ENCODE measurements around the gene CRYBA4.

Gene CRYBA4

GRCh38 chr22:26631282-26631681 is 9.5 kb downstream of the CRYBA4 start:
- no peak for DNase-seq

DNA sequence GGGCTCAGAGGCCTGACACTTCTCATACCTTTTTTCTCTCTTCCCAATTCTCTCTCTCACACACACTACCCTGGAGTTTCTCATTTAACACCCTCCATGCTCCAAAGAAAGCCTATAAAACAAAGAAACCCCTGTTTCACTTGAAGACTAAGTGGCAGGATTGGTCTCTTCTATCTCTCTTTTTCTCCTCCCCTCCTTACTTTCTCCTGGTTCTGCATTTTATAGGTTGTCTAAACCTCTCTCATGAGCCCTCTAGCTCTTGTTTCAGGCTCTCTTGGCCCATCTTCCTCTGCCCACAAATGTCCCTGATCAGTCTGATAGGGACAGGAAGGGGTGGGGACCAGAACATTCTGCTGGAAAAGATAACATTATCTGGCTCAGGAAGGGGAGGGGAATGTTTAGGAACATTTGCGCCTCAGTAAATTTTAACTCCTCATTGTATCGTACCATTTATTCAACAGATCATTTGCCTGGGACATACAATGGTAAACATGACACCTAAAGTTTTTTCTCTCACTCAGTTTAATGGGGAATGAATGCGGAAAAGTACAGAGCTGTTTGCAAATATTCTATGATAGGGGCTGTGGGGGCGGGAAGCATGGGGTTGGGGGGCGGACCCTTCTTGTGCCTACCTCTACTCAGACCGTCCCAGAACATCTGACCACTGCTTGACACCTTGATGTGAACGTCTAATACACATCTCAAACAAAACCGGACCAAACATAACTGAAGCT is 10.8 kb downstream of the CRYBA4 start:
- peak; percentile 62 for DNase-seq

- no peak for DNase-seq
Observed at GRCh38 chr22:26634189-26634588, 12.4 kb downstream of the CRYBA4 start.

- no peak for DNase-seq
Observed at GRCh38 chr22:26635117-26635516, 13.4 kb downstream of the CRYBA4 start.

GRCh38 chr22:26636296-26636695 is 14.5 kb downstream of the CRYBA4 start:
- no peak for DNase-seq

- DNase-seq, result peak; percentile 14
Observed at GRCh38 chr22:26642465-26643417, 21.0 kb downstream of the CRYBA4 start.

DNA sequence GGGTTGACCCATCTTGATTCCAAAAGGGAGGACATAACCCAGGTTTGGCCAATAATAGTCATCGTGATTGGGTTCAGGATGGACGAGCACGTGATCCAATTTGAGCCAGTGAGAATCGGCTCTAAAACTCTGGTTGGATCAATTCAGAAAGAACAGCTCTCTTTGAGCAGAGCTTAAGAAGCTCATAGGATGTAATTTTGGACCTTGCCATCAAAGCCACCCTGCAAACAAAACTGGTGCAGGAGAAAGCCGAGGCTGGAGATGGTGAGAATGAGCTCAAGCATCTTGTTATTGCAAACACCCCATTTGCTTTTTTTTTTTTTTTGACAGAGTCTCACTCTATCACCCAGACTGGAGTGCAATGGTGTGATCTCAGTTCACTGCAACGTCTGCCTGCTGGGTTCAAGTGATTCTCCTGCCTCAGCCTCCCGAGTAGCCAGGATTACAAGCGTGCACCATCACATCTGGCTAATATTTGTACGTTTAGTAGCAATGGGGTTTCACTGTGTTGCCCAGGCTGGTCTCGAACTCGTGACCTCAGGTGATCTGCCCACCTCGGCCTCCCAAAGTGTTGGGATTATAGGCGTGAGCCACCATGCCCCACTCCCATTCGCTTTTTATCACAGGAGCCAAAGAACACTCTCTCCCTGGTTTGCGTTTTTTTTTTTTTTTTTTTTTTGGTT is 21.8 kb downstream of the CRYBA4 start:
- no peak for DNase-seq

DNA sequence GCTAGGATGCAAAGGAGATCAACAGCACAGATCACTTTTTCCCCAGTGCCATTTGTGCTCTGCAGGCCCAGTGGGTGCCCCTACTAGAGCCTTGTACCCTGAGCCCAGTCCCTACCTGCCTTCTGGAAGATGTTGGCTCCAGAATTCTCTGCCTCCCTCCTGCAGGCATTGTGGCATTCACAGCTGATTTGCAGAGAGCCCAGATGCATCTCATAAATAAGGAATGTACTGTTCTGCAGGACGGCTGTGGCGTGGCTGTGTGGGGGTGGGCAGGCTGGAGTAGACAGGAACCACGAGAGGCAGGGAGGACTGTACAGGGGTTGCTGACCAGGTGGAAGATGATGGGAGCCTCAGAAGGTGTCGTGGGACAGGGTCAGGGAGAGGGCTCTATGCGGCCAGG is 24.4 kb downstream of the CRYBA4 start:
- DNase-seq, result no peak

DNA sequence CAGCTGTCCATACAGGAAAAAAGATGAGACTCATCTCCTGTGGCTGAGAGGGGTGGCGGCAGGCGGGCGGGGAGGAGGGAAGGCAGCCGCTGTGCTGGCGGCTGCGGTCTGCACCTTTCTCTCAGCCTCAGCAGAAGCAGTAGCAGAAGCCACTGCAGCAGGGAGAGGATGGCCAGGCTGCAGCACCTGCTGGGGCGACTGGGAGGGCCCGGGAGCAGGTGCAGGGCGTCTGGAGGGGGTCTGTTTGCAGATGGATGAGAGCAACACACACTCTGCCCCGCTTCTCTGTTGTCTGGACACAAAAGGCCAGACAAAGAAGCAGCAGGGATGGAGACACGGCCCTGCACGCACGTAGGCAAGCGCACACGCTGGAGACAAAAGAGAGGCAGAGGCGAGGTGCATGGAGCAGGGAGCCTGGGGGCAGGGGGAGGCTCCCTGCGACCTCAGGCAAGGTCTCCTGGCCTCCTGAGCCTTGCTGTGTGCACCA is 26.3 kb downstream of the CRYBA4 start:
- no peak for DNase-seq

DNA sequence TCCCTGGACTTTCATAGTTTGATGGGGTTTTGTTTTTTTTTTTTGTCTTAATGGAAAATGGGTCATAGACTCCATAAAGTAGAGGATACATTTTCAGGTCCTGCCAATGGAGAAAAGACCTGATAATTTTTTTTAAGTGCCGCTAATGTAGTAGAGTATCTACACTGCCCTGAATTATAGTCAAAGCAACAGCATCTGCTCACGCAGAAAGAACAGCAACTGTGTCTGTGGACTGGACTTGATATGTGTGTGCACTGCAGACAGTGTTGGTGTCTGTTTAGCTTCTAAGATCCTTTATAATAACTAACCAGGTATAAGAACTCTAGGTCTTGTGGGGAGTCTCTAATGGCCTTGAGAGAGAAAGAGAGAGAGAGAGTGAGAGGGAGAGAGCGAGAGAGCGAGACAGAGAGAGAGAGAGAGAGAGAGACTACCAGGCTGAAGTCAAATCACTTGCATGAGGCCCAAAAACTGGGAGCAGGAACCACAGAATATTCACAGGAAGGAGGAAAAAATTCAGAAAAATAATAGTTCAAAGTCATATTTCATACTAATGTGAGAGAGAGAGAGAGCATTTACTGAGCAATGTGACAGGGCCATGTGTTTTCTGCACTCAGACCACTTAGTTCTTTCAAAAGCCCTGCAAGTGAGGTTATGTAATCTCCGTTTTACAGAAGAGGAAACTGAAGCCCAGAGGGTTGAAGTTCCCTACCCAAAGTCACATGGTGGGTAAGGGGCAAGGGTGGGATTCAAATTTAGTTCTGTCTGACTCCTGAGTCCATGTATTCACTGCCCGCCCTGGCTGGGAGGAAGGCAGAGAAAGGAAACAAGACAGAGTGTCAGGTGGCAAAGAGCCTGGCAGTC is 27.0 kb downstream of the CRYBA4 start:
- DNase-seq, result peak; percentile 93

GRCh38 chr22:26650722-26651421 is 29.1 kb downstream of the CRYBA4 start:
- DNase-seq, result no peak

- DNase-seq, result no peak
Observed at GRCh38 chr22:26651815-26652214, 30.1 kb downstream of the CRYBA4 start.

DNA sequence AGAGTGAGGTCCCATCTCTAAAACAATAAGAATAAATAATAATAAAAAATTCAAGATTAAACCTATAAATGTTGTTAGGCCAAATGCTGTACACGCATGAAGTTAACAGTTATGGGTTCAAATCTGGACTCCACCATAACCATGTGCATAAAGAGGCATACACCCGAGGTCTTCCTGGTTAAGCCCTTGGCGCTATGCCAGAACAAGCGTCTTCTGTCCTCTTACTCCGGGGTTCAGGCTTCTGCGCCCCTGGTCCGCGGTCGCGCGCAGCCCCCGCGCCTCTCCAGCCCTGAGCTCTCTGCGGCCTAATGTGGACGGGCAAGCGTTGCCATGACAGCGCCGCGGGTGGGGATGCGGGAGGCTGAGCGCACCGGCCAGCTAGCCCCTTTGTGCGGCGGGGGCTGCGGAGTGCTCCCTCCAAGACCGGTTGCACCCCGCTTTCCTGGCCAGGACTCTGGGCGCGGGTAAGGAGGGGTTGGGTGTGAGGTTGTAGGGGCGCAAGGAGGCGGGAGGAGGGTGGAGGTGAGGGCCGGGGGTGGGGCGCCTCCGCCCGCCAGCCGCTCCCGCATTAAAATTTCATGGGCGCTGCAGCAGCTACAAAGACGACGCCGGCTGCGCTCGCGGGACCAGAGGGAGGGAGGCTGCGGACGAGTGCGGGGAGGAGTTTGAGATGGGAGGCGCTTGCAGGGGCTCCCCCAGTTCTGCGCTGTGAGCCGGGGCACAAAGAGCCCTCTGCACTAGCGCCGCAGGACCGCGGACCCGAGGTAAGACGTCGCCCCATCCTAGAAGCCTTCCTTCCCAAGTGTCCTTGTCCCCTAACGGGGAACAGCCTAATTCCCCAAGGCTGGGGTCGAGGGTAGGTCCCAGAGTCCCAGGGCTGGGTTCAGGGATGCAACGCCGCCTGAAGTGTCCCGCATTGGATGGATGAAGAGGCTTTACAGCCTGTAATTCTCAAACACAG is 35.4 kb downstream of the CRYBA4 start, which contains the start of gene MIAT:
Gene MIAT (plus strand): TSS at position 698 of the 961 bp plus-strand sequence.
- DNase-seq, result no peak

GRCh38 chr22:26658161-26658560 is 36.4 kb downstream of the CRYBA4 start:
- DNase-seq, result no peak

- DNase-seq, result peak; percentile 49
Observed at GRCh38 chr22:26658671-26659478, 37.1 kb downstream of the CRYBA4 start.

DNA sequence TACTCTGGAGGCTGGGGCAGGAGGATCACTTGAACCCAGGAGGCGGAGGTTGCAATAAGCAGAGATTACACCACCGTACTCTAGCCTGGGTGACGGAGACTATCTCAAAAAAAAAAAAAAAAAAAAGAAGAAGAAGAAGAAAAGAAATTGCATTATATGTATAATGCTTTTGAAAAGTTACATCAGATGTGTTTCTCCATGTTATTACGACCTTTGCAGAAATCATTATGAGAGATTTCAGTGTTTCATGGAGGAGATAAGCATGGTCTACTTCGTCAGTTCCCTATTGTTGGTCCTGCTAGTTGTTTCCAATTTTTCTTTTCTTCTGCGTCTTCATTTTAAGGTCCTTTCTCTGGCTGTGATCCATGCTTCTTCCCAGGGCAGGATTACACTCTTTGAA is 38.6 kb downstream of the CRYBA4 start:
- no peak for DNase-seq

- no peak for DNase-seq
Observed at GRCh38 chr22:26660961-26661578, 39.3 kb downstream of the CRYBA4 start.

DNA sequence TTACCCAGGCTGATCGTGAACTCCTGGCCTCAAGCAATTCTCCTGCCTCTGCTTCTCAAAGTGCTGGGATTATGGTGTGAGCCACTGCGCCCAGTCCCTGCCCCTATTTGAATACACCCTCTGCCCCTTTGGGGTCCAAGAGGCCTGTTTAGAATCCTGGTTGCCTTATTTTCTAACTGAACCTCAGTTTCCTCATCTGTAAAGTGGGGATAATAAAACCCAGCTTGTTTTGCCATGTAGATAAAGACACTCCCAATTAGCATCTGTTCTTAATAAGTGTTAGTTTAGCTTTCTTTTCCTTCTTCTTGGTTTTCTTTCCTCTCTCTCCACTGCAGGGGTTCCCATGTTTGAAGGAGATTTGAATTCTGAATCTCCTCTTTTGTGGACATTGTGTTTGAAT is 40.4 kb downstream of the CRYBA4 start:
- DNase-seq, result no peak

- DNase-seq, result no peak
Observed at GRCh38 chr22:26663374-26663923, 41.7 kb downstream of the CRYBA4 start.
